PC-9 (cell line): ENCODE results near the gene ZBTB37.

Source experiments
- EZH2 ChIP-seq: fragments of 200-600 bp; sonication (generic); IDR thresholded peaks from 2 replicates; pipeline ENCODE4 v1.8.0; 2017; ENCODE audit warnings: antibody characterized with exemption, low read depth
- TF ChIP-seq, protein P1 (sequence below): fragments of 200-600 bp; sonication (generic); conservative IDR thresholded peaks from 2 replicates; pipeline ENCODE4 v1.6.1; 2017; ENCODE audit warnings: mixed run types, antibody characterized with exemption, mild to moderate bottlenecking, moderate library complexity

GRCh38 chr1:173832748-173833147 lies 35.4 kb upstream of the ZBTB37 start:
- TF ChIP-seq, protein P1, sequence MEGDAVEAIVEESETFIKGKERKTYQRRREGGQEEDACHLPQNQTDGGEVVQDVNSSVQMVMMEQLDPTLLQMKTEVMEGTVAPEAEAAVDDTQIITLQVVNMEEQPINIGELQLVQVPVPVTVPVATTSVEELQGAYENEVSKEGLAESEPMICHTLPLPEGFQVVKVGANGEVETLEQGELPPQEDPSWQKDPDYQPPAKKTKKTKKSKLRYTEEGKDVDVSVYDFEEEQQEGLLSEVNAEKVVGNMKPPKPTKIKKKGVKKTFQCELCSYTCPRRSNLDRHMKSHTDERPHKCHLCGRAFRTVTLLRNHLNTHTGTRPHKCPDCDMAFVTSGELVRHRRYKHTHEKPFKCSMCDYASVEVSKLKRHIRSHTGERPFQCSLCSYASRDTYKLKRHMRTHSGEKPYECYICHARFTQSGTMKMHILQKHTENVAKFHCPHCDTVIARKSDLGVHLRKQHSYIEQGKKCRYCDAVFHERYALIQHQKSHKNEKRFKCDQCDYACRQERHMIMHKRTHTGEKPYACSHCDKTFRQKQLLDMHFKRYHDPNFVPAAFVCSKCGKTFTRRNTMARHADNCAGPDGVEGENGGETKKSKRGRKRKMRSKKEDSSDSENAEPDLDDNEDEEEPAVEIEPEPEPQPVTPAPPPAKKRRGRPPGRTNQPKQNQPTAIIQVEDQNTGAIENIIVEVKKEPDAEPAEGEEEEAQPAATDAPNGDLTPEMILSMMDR: no peak
- TF ChIP-seq EZH2: no peak
